CD4-positive, alpha-beta T cell (primary cell): ENCODE results near the gene PROCA1. TPM values are rescaled to one million over a fixed set of nuclear protein-coding genes. Genes with fewer than 3 reads are reported as not detected.
A peak's percentile ranks its signal among the peaks of the same experiment; 100 is the strongest.

Experiments used
- ATAC-seq: fragments of 200-7000 bp; cut with Tn5 transposase; one replicate; pipeline ENCODE4 v1.10.0; 2022; ENCODE audit warnings: mild to moderate bottlenecking; ENCODE audit not compliant: poor library complexity
- CTCF ChIA-PET: fragments of 350-600 bp; sonication (Branson Sonifier 250); formaldehyde crosslinking; loops from one replicate; lab custom pipeline; 2021; ENCODE audit warnings: antibody characterized with exemption, inconsistent platforms; lab: Charles Lee
- POLR2A ChIA-PET: fragments of 350-600 bp; sonication (Branson Sonifier 250); formaldehyde crosslinking; loops from one replicate; lab custom pipeline; 2021; ENCODE audit warnings: antibody characterized with exemption, inconsistent platforms; lab: Charles Lee
- DNase-seq, 14 experiments: peaks; one replicate each; pipeline ENCODE4 v3.0.0-alpha.2; 2013 to 2020; ENCODE audit warnings: mixed read lengths in 2 of 14
- H3K27ac ChIP-seq, 2 donors: one replicate each; pipeline versions ENCODE4 v1.5.1 to v1.7.0; 2013; ENCODE audit warnings: low read length in 2 of 2, low read depth in 1 of 2, mild to moderate bottlenecking in 1 of 2
- H3K27me3 ChIP-seq, 2 experiments: 1 replicate in 1 of 2; 2 replicates in 1 of 2; pipeline versions ENCODE4 v1.6.1 to v1.7.0; 2013; ENCODE audit warnings: low read length in 2 of 2, control low read depth in 1 of 2, mild to moderate bottlenecking in 1 of 2, moderate library complexity in 1 of 2; ENCODE audit not compliant: insufficient read depth in 2 of 2, control insufficient read depth in 1 of 2
- H3K36me3 ChIP-seq: one replicate; pipeline ENCODE4 v1.6.1; 2013; ENCODE audit warnings: low read length, control low read depth; ENCODE audit not compliant: insufficient read depth
- H3K4me1 ChIP-seq: one replicate; pipeline ENCODE4 v1.6.1; 2013; ENCODE audit warnings: low read length, control low read depth; ENCODE audit not compliant: insufficient read depth
- H3K4me3 ChIP-seq: one replicate; pipeline ENCODE4 v1.5.1; 2013; ENCODE audit warnings: mild to moderate bottlenecking, low read length, moderate library complexity
- H3K9me3 ChIP-seq, 2 experiments: 1 replicate in 1 of 2; 2 replicates in 1 of 2; pipeline versions ENCODE4 v1.6.1 to v1.7.0; 2013; ENCODE audit warnings: low read length in 2 of 2, mild to moderate bottlenecking in 2 of 2, control low read depth in 1 of 2, moderate library complexity in 1 of 2; ENCODE audit not compliant: control insufficient read depth in 1 of 2, insufficient read depth in 1 of 2
- H3K27ac Mint-ChIP-seq: one replicate; pipeline ENCODE4 v1.8.0; 2020; ENCODE audit warnings: mixed read lengths
- H3K27me3 Mint-ChIP-seq: one replicate; pipeline ENCODE4 v1.8.0; 2021; ENCODE audit warnings: mixed read lengths
- H3K36me3 Mint-ChIP-seq: one replicate; pipeline ENCODE4 v1.8.0; 2021; ENCODE audit warnings: low read depth, mixed read lengths
- H3K4me1 Mint-ChIP-seq: one replicate; pipeline ENCODE4 v1.8.0; 2021; ENCODE audit warnings: low read depth, mixed read lengths
- H3K4me3 Mint-ChIP-seq: one replicate; pipeline ENCODE4 v1.8.0; 2020; ENCODE audit warnings: mild to moderate bottlenecking, mixed read lengths
- H3K9me3 Mint-ChIP-seq: one replicate; pipeline ENCODE4 v1.8.0; 2020; ENCODE audit warnings: mixed read lengths
- CTCF ChIP-seq: fragments of 200-600 bp; IDR thresholded peaks from one replicate; pipeline ENCODE4 v1.8.0; 2022; ENCODE audit warnings: antibody characterized with exemption, mild to moderate bottlenecking
- intact Hi-C, 2 experiments: fragments of 100-400 bp; cut with DNase I in 1 of 2; cut with micrococcal nuclease in 1 of 2; formaldehyde crosslinking; loops; one replicate each; pipeline versions ENCODE4 v1.15.1 to v1.9.0; 2023 to 2025; cut with DNase I, micrococcal nuclease
- total RNA-seq, 174 experiments: library from RNA in 2 of 174; stranded (reverse) in 2 of 174; gene quantifications; one replicate each; pipeline ENCODE4 v1.2.3 and lab custom pipeline; 2021 to 2026

Gene PROCA1
- total RNA-seq, 2 experiments from 2014 or later = 3.5 to 4.1 TPM

- Histone ChIP-seq H3K27me3 (no peaks in the 10 kb centered on the region), H3K4me3 (no peak overlapping the region), H3K36me3 (peaks cover 77% of the 10 kb centered on the region), H3K27ac (no peak overlapping the region), H3K9me3 (no peaks in the 10 kb centered on the region), H3K4me1 (peaks cover 10% of the 10 kb centered on the region)
- TF ChIP-seq CTCF = no peak
- no peak overlapping the region for H3K27ac Mint-ChIP-seq
- no peaks in the 10 kb centered on the region for H3K9me3 Mint-ChIP-seq
- peaks cover 34% of the 10 kb centered on the region for H3K4me1 Mint-ChIP-seq
- H3K27me3 Mint-ChIP-seq = no peaks in the 10 kb centered on the region
- no peak for DNase-seq
- ChIA-PET CTCF (no interaction called here), POLR2A (no interaction called here)
- intact Hi-C loops = no loop called here
- no peak overlapping the region for H3K4me3 Mint-ChIP-seq
- ATAC-seq = no peak
- peaks cover 81% of the 10 kb centered on the region for H3K36me3 Mint-ChIP-seq
These were observed 41.8 kb downstream of the PROCA1 start for GRCh38 chr17:28669918-28670317.

- Histone ChIP-seq H3K4me1 (peaks cover 28% of the 10 kb centered on the region), H3K27ac (no peak overlapping the region), H3K27me3 (no peaks in the 10 kb centered on the region), H3K9me3 (no peaks in the 10 kb centered on the region), H3K36me3 (peaks cover 63% of the 10 kb centered on the region), H3K4me3 (no peak overlapping the region)
- no peak for TF ChIP-seq CTCF
- peaks cover 77% of the 10 kb centered on the region for H3K36me3 Mint-ChIP-seq
- ATAC-seq (no peak), DNase-seq (no peak)
- H3K9me3 Mint-ChIP-seq = no peaks in the 10 kb centered on the region
- H3K27me3 Mint-ChIP-seq = no peaks in the 10 kb centered on the region
- H3K27ac Mint-ChIP-seq = peak overlapping the region; percentile 42
- H3K4me3 Mint-ChIP-seq = no peak overlapping the region
- H3K4me1 Mint-ChIP-seq = peaks cover 54% of the 10 kb centered on the region
- intact Hi-C loops = no loop called here
- ChIA-PET POLR2A (interaction anchor here (1.4 kb wide), 1 partner anchor 22 kb away, joined by 3 read pairs; no protein-coding TSS in a partner anchor), CTCF (interaction anchor here (2.0 kb wide), 1 partner anchor 21 kb away, joined by 7 read pairs; no protein-coding TSS in a partner anchor)
These were observed 43.8 kb downstream of the PROCA1 start for GRCh38 chr17:28667870-28668269.

GRCh38 chr17:28665994-28666393 lies 45.7 kb downstream of the PROCA1 start:
- peak overlapping the region; percentile 46 for H3K4me3 Mint-ChIP-seq
- TF ChIP-seq CTCF = no peak
- no peaks in the 10 kb centered on the region for H3K27me3 ChIP-seq
- H3K36me3 Mint-ChIP-seq = peaks cover 77% of the 10 kb centered on the region
- DNase-seq (no peak), ATAC-seq (no peak)
- H3K4me1 ChIP-seq = peaks cover 36% of the 10 kb centered on the region
- no peaks in the 10 kb centered on the region for H3K27me3 Mint-ChIP-seq
- intact Hi-C loops = no loop called here
- peaks cover 73% of the 10 kb centered on the region for H3K4me1 Mint-ChIP-seq
- H3K36me3 ChIP-seq = peaks cover 46% of the 10 kb centered on the region
- H3K27ac ChIP-seq = no peak overlapping the region
- no peaks in the 10 kb centered on the region for H3K9me3 Mint-ChIP-seq
- CTCF ChIA-PET = no interaction called here
- H3K4me3 ChIP-seq = no peak overlapping the region
- H3K9me3 ChIP-seq = no peaks in the 10 kb centered on the region
- peak overlapping the region; percentile 8 for H3K27ac Mint-ChIP-seq
- POLR2A ChIA-PET = no interaction called here
